HEK293 (cell line): ENCODE data around the gene GCNA.

Experiments used
- CTCF ChIP-seq: fragments of 450-650 bp; formaldehyde crosslinking; IDR thresholded peaks from 2 replicates; pipeline ENCODE4 v1.5.1; 2016; ENCODE audit warnings: missing biosample characterization, missing genetic modification characterization
- FEZF1 ChIP-seq: fragments of 450-650 bp; formaldehyde crosslinking; IDR thresholded peaks from 2 replicates; pipeline ENCODE4 v1.5.1; 2016; ENCODE audit warnings: missing biosample characterization, missing genetic modification characterization
- GFI1B ChIP-seq: fragments of 450-650 bp; formaldehyde crosslinking; IDR thresholded peaks from 2 replicates; pipeline ENCODE4 v1.5.1; 2016; ENCODE audit warnings: missing biosample characterization, missing genetic modification characterization
- KLF9 ChIP-seq: fragments of 450-650 bp; formaldehyde crosslinking; IDR thresholded peaks from 2 replicates; pipeline ENCODE4 v1.5.1; 2016; ENCODE audit warnings: missing biosample characterization, missing genetic modification characterization, low read depth
- RBAK ChIP-seq: fragments of 450-650 bp; formaldehyde crosslinking; IDR thresholded peaks from 2 replicates; pipeline ENCODE4 v1.5.1; 2016; ENCODE audit warnings: missing biosample characterization, missing genetic modification characterization
- REST ChIP-seq: fragments of 450-650 bp; formaldehyde crosslinking; IDR thresholded peaks from 2 replicates; pipeline ENCODE4 v1.5.1; 2016; ENCODE audit warnings: missing biosample characterization, missing genetic modification characterization
- SETDB1 ChIP-seq: IDR thresholded peaks from one replicate; pipeline ENCODE4 v1.6.1; 2017; ENCODE audit warnings: mild to moderate bottlenecking, low read length, moderate library complexity, mixed read lengths; ENCODE audit not compliant: insufficient read length
- SP2 ChIP-seq: fragments of 450-650 bp; formaldehyde crosslinking; IDR thresholded peaks from 2 replicates; pipeline ENCODE4 v1.5.1; 2016; ENCODE audit warnings: missing biosample characterization, missing genetic modification characterization
- TCF7L2 ChIP-seq: IDR thresholded peaks from 2 replicates; pipeline ENCODE4 v1.6.1; 2011; ENCODE audit warnings: low read depth, mild to moderate bottlenecking, inconsistent platforms, low read length, moderate library complexity, borderline replicate concordance
- ZNF169 ChIP-seq: fragments of 450-650 bp; formaldehyde crosslinking; IDR thresholded peaks from 2 replicates; pipeline ENCODE4 v1.5.1; 2016; ENCODE audit warnings: missing biosample characterization, missing genetic modification characterization
- ZNF239 ChIP-seq: fragments of 450-650 bp; formaldehyde crosslinking; IDR thresholded peaks from 2 replicates; pipeline ENCODE4 v1.5.1; 2016; ENCODE audit warnings: missing biosample characterization, missing genetic modification characterization
- ZNF362 ChIP-seq: fragments of 450-650 bp; formaldehyde crosslinking; IDR thresholded peaks from 2 replicates; pipeline ENCODE4 v1.5.1; 2016; ENCODE audit warnings: missing biosample characterization, missing genetic modification characterization

GRCh38 chrX:71546879-71547278 is 31.4 kb upstream of the GCNA start:
- TF ChIP-seq RBAK (tag by site-specific recombination): no peak
- TF ChIP-seq CTCF (tag by site-specific recombination): no peak
- no peak for TF ChIP-seq FEZF1 (tag by site-specific recombination)
- no peak for TF ChIP-seq KLF9 (tag by site-specific recombination)
- no peak for TF ChIP-seq SETDB1
- no peak for TF ChIP-seq ZNF169 (tag by site-specific recombination)
- no peak for TF ChIP-seq SP2 (tag by site-specific recombination)
- no peak for TF ChIP-seq ZNF239 (tag by site-specific recombination)
- no peak for TF ChIP-seq GFI1B
- TF ChIP-seq ZNF362 (tag by site-specific recombination): no peak
- TF ChIP-seq TCF7L2: no peak
- TF ChIP-seq REST (tag by site-specific recombination): no peak
